Mesodermal cell (in vitro differentiated cells): ENCODE data around the gene ZC3H18. TPM values are rescaled to one million over a fixed set of nuclear protein-coding genes. Genes with fewer than 3 reads are reported as not detected.

ENCODE experiments used
- H3K27ac ChIP-seq: 2 replicates; pipeline ENCODE4 v1.7.0; 2013; ENCODE audit warnings: mild to moderate bottlenecking, low read depth, low read length, moderate library complexity; ENCODE audit not compliant: severe bottlenecking
- H3K36me3 ChIP-seq: 2 replicates; pipeline ENCODE4 v1.7.1; 2013; ENCODE audit warnings: mild to moderate bottlenecking, low read length, moderate library complexity; ENCODE audit not compliant: control insufficient read depth, insufficient read depth
- H3K4me1 ChIP-seq: one replicate; pipeline ENCODE4 v1.7.1; 2013; ENCODE audit warnings: mild to moderate bottlenecking, low read length; ENCODE audit not compliant: insufficient read depth, control insufficient read depth, poor library complexity, severe bottlenecking
- H3K4me3 ChIP-seq: 2 replicates; pipeline ENCODE4 v1.7.0; 2013; ENCODE audit warnings: low read length, control low read depth, mild to moderate bottlenecking; ENCODE audit not compliant: insufficient read depth, poor library complexity, severe bottlenecking; ENCODE audit errors: extremely low read depth
- H3K9me3 ChIP-seq: 2 replicates; pipeline ENCODE4 v1.7.1; 2013; ENCODE audit warnings: mild to moderate bottlenecking, low read length, moderate library complexity; ENCODE audit not compliant: control insufficient read depth
- WGBS, 2 experiments: methylation state at CpG; one replicate each; pipeline ENCODE4 v1.1.5; 2013; ENCODE audit warnings: missing lambda C conversion rate in 2 of 2; ENCODE audit not compliant: insufficient coverage in 2 of 2; 5-methylcytosine and 5-hydroxymethylcytosine counted together
- polyA plus RNA-seq, 2 experiments: library from polyadenylated mRNA; stranded (reverse); fragments of 50-300 nt; gene quantifications; one replicate each; pipeline ENCODE4 v1.2.3, GENCODE V29; 2013

ZC3H18 gene
- 51.6 TPM for polyA plus RNA-seq (2013, experiment 1 of 2)
- 42.9 TPM for polyA plus RNA-seq (2013, experiment 2 of 2)

DNA sequence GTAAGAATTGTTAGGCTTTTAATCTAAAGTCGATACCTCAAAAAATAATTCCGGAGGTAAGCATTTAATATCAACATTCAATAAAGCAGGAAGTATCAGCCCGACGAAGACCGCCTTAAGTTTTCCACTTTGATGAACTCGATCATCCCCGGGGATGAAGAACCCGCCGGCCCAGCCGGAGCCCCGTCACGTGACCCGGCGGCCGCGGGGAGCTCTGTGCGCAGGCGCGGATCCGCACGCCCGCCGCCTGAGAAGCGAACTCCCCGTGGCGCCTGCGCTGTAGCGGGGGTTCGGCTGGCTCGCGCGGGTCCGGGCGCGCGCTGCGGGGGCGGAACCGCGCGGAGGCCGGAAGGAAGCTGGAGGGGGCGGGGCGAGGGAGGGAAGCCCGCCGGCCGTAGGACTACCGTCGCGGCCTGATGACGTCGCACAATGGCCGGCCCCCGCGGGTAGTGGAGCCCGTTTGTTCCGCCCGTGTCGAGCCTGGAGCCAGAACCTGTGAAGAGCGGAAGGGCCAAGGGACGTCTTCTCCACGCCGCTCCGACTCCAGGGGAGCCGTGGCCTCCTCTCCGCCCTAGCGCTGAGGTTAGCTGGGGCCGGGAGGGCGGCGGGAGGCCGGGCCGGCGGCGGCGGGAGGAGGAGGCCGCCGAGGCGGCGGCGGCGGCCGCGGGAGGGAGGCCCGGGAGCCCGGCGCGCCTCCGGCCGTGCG lies at the start of gene ZC3H18:
Gene ZC3H18 (plus strand): TSS at position 419 of the 706 bp plus-strand sequence. CDS start 6,721 bp downstream, outside the sequence.
- 0 to 1% methylated on average over 68 to 87 of the region's 90 CpGs for WGBS, 2 experiments
- Histone ChIP-seq H3K4me1 (peaks cover 23% of the 10 kb centered on the region), H3K27ac (peak within 1 kb of the TSS; percentile 54), H3K4me3 (peak within 1 kb of the TSS; percentile 69), H3K9me3 (no peaks in the 10 kb centered on the region), H3K36me3 (peaks cover 29% of the 10 kb centered on the region)

DNA sequence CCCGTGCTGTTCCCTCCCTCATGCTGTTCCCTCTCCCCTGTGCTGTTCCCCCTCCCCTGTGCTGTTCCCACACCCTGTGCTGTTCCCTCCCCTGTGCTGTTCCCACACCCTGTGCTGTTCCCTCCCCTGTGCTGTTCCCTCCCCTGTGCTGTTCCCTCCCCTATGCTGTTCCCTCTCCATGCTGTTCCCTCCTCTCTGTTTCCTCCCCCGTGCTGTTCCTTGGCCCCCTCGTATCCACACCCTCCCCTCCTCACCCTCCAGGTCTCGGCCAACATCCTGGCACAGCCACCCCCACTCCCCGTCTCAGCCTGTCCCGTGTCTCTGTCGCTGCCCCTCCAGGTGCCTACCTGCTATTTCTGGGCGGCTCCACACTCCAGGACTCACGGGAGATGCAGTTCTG lies 48.5 kb upstream of the ZC3H18 start:
- WGBS, 2 experiments, result 89 to 90% methylated on average over 8 to 9 of the region's 9 CpGs
- H3K36me3 ChIP-seq, result no peaks in the 10 kb centered on the region
- H3K4me1 ChIP-seq, result no peaks in the 10 kb centered on the region
- H3K4me3 ChIP-seq, result no peak overlapping the region
- H3K27ac ChIP-seq, result peak overlapping the region; percentile 16
- no peaks in the 10 kb centered on the region for H3K9me3 ChIP-seq

DNA sequence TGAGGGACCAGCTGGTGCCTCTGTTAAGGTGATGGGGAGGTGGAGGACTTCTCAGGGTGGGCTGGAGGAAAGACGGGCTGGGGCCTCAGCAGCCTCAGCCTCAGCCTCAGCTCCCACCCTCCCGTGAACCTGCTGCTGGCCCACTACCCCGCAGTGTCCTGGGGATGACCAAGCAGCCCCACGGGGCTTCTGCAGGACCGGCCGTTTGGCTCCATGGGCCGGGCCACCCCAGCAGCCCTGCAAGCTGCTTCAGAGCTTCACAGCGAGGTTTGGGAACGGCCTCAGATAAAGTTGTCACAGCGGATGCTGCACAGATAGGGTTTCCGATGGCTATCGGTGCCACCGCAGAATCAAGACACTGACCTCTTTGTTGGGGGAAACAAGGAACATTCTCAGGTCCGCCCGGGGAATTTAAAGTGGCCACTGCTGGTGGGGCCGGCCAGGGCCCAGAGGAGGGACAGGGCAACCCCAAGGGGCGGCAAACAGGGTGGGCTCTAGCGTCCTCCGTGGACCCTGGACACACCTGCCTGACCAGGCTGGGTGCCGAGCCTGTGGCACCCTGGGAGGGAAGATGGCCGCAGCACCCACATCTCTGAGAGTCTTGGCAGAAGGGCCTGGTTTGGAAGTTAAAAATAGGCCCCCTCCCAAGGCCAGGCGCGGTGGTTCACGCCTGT lies 47.8 kb upstream of the ZC3H18 start:
- Histone ChIP-seq H3K9me3 (no peaks in the 10 kb centered on the region), H3K4me1 (no peaks in the 10 kb centered on the region), H3K4me3 (no peak overlapping the region), H3K27ac (peak overlapping the region; percentile 16), H3K36me3 (no peaks in the 10 kb centered on the region)
- WGBS, 2 experiments, result 86 to 93% methylated on average over 23 of the region's 24 CpGs

DNA sequence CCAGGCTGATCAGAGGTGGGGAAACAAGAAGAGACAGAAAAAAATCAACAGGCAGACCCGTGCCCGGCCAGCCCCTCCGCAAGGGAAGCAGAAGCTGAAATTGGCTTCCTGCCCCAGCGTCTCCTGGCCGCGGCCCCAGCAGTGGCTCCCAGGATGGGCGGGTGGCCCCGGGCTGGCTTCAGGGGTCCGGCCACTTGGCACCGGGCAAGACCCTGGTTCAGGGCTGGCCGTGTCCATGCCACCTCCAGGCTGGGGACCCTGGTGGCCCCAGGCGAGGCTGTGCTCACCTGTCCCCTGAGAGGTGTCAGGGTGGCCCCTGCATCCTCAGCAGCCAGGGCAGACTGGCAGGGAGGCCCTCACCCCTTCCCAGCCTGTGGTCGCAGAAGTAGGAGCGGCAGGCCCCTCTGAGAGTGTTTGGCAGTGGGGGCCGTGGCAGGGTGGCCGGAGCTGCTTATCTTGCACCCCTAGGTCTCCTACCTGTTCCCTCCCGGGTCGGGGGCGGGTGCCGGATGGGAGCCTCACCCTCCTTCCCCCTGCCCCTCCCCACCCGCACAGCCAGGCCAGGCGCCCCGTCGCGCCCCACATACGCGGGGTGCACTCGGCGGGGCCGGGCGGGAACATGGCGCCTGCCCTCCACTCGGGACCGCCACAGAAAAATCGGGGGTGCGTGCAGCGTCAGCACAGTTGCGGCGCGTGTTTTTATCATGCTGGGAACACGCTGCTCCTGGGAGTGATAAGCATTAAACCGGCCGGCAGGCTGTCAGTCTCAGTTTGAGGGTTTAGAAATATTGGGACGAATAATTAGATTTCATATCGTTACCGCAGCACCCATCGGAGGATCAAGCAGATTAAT lies 46.7 kb upstream of the ZC3H18 start:
- Histone ChIP-seq H3K4me3 (no peak overlapping the region), H3K27ac (no peak overlapping the region), H3K9me3 (no peaks in the 10 kb centered on the region), H3K4me1 (no peaks in the 10 kb centered on the region), H3K36me3 (no peaks in the 10 kb centered on the region)
- 90 to 93% methylated on average over 28 to 42 of the region's 47 CpGs for WGBS, 2 experiments

DNA sequence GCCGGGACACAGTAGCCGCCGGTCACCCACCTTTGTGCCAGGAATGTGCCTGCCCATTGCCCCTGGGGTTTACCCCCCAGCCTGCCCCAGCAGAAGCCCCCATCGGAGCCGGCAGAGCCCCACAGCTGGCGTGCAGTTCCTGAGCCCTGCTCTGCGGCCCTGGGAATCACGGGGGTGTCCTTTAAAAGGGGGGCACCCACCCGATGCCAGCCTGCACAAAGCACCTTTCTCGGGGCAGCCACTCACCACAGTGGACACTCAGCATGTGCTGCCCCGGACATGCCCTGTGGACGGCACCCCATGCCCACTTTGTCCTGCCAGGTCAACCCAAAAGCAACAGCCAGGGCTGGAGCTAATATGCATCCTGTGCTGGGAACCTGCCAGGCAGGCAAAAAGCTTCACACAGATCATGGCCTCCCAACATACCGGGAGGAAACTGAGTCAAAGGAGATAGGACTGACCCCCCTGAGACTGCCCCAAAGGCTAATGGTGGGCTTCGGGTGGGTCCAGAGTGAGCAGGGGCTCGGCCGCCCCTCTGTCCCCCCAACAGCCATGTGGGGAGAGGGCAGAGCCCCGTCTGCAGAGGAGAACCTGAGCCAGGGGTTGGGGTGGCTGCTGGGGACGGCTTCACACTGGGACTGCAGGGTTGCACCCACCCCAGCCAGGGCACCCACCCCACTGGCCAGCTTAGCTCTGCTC lies 45.8 kb upstream of the ZC3H18 start:
- Histone ChIP-seq H3K4me1 (no peaks in the 10 kb centered on the region), H3K27ac (no peak overlapping the region), H3K36me3 (peaks cover 5% of the 10 kb centered on the region), H3K4me3 (no peak overlapping the region), H3K9me3 (no peaks in the 10 kb centered on the region)
- 87% methylated on average over 15 to 18 of the region's 18 CpGs for WGBS, 2 experiments

DNA sequence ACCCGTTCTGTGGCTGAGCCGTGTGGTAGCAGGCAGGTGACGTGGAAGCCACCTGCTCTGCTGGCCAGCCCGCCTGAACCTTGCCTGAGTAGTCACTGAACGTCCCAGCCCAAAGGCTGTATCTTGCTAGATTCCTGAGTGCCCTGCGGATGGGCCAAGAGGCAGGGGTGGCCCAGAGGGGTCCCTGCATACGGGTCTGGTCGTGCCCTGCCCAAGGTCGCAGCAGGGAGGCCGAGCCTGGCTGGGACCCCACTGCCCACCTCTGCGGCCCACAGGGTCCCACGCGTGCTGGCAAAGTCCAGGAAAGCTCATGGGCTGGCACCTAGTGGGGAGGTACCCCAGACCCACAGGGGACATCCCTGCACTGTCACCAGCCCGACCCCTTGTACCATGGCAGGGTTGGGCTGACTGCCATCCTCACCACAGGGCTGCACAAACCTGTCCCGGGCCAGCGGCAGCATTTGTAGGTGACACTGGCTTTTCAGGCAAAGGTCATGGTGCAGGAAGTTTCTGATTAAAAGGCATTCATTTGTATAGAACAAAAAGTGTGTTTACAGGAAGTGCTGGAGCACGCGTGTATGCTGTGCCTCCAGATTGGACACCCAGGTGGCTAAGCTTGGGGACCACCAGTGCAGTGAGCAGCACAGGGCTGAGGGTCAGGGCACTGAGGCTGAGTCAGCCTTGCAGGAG lies 45.1 kb upstream of the ZC3H18 start:
- Histone ChIP-seq H3K9me3 (no peaks in the 10 kb centered on the region), H3K4me3 (no peak overlapping the region), H3K27ac (no peak overlapping the region), H3K4me1 (no peaks in the 10 kb centered on the region), H3K36me3 (peaks cover 10% of the 10 kb centered on the region)
- 86 to 88% methylated on average over 17 to 18 of the region's 18 CpGs for WGBS, 2 experiments

DNA sequence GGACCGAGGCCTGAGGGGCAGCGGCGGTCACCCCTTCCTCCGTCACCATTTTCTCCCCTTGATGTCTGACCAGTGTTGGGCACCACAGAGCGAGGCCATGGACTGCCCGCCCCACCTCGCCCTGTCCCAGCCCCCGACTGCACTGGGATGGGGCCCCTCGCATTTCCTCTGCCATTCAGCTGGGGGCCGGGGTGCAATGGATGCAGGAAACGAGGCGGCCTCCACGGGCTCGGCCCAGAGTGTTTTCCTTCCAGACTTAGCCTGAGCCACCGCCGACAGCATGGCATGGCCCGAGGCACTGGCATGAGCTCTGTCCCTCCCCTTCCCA lies 44.6 kb upstream of the ZC3H18 start:
- peaks cover 10% of the 10 kb centered on the region for H3K36me3 ChIP-seq
- H3K9me3 ChIP-seq, result no peaks in the 10 kb centered on the region
- H3K4me1 ChIP-seq, result no peaks in the 10 kb centered on the region
- no peak overlapping the region for H3K4me3 ChIP-seq
- WGBS, 2 experiments, result 79 to 89% methylated on average over 17 of the region's 17 CpGs
- no peak overlapping the region for H3K27ac ChIP-seq

DNA sequence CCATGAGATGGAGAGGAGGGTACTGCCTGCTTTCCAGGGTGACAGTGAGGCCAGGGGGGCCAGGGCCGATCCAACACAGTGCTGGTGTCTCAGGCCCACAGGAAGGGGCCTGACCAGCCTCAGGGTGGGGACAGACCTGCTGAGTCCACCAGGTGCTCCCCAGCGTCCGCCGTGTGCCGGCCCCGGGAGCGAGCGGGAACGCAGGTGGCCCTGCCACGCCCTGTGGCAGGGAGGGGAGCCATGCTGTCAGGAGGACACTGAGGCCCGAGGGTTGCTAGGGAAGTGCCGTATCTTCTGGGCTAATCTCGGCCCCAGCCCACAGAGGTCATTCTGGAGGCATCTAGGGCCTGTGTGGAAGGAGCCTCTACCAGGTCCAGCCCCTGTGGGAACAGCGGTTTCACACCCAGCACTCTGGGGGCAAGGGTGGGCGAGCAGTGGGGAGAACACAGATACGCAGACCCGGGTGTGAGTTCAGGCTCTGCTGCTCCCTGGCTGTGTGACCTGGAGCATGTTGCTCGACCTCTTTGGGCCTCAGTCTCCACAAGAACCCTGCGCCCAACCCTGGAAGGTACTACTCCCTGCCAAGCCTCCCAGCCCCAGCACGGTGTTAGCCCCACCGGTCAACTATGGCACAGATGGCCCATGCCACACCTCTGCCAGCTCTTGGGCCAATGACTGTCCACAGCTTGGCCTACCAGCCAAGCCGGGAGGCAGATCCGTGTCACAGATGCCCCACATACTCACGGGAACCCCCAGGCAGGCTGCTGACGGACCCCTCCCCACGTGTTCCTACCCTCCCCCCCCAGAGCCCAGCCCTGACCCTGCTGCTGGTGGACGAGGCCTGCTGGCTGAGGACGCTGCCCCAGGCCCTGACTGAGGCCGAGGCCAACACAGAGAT lies 43.9 kb upstream of the ZC3H18 start:
- no peak overlapping the region for H3K4me3 ChIP-seq
- H3K4me1 ChIP-seq, result peaks cover 2% of the 10 kb centered on the region
- H3K9me3 ChIP-seq, result no peaks in the 10 kb centered on the region
- WGBS, 2 experiments, result 87 to 89% methylated on average over 19 to 21 of the region's 29 CpGs
- no peak overlapping the region for H3K27ac ChIP-seq
- peaks cover 10% of the 10 kb centered on the region for H3K36me3 ChIP-seq

DNA sequence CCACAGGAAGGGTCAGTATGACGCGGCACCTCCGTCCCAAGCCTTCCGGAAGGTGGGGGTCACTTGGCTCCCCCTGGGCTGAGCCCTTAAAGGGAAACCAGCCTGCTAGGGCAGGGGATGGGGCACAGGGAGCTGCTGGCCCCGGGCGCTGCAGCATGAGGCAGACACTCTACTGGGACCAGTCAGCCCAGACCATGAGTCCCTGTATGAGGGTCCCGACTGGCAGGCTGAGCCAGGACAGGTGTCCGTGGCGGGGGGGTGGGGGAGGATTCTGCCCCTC lies 43.4 kb upstream of the ZC3H18 start:
- H3K36me3 ChIP-seq, result peaks cover 10% of the 10 kb centered on the region
- H3K27ac ChIP-seq, result no peak overlapping the region
- H3K4me1 ChIP-seq, result peaks cover 2% of the 10 kb centered on the region
- 87 to 90% methylated on average over 8 to 9 of the region's 9 CpGs for WGBS, 2 experiments
- no peak overlapping the region for H3K4me3 ChIP-seq
- H3K9me3 ChIP-seq, result no peaks in the 10 kb centered on the region
